Stimulated activated CD4-positive, alpha-beta T cell treated with anti-CD3 and anti-CD28 coated beads, Interleukin-15, amount 100 ng/mL, for 24 hours (primary cell): ENCODE data around the gene ANOS1.
"Not testable (repeated sequence)": the region's sequence is repeated elsewhere in the genome, so short reads cannot be mapped to it uniquely, and the experiment has no call there.

ENCODE experiments used
- DNase-seq: peaks from one replicate; pipeline ENCODE4 v3.0.0-alpha.2; 2020

The ANOS1 gene

DNA sequence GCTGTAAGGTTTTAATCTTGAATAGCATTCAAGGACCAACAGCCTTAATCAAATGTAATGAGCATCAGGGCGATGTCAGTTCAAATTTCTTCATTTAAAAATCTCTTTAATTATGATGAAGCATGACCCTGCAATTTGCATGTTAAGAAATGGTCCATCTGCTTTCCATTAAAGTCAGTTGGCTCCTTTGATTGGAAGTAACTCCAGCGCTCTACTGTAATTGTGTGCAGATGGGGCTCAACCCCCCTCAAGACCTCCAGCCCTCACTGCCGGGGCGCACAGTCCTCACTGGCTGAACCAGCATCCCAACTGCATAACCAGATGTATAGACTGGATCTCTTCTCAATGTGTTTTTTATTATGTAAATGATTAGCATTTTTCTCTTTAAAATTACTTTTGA lies 140.4 kb downstream of the ANOS1 start:
- DNase-seq = no peak

DNA sequence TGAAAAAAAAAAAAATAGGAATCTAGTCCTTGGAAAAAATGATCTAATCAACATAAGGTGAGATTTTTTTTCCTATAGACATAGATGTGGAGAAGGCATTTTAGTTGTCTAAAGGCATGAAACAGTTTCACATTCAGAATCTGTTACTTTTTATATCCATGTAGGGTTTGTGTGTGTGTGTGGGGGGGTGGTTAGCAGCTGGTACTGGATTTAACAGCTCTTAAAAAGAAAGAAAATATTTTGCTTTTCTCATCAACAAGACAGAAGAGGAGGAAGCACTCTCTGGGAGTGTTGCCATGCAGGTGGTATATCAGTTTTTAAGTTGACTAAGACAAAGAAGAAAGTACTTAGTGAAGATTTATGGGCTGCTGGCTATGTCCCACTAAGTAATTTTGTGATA lies 145.0 kb downstream of the ANOS1 start:
- DNase-seq = no peak

DNA sequence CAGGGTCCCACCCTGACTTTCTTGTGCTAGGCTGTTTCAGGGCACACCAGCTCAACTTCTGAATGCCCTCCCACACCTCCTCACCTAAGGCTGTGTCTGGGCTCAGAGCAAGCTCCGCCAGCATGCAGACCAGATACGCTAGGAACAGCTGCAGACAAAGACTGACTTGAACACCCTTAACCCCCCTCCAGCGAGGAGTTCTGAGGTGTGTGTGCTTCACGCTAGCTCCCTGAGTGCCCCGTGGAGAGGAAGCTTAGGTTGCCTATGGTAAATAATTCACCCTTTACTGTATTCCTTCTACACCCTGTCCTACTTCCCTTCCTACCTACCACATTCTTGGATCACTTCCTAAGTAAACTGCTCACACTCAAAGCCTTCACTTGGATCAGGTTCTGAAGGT lies 152.3 kb downstream of the ANOS1 start:
- no peak for DNase-seq

DNA sequence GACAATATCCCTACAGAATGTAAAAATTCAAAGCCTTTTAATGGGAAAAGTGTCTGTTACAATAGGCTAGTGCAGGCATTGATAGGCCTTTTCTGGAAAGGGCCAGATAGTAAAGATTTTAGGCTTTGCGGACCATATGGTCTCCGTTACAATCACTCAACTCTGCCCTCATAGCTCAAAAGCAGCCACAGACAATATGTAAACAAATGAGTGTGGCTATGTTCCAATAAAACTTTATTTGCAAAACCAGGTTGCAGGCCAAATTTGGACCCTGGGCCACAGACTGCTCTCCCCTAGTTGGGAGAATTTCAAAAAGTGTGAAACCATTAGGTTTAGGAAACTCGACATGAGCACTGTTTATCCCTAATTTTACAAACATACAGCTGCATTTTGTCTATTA lies 155.1 kb downstream of the ANOS1 start:
- no peak for DNase-seq

DNA sequence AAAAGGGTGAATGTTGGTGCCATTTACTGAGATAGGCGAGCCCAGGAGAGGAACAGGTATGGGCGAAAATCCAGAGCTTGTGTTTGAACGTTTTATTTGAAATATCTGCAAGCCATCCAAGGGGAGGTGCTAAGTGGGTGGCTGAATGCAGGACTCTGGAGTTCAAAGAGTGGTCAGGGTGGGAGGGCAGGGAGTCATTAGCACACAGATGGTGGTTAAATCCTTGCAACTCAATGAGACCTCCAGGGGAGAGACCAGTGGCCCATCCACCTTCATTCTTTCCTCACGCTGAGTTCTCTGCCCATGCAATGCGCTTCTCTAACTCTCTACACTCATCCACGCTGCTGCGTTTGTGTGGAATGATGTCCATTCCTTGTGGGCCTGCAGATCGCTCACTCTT lies 166.2 kb downstream of the ANOS1 start:
- DNase-seq = no peak

DNA sequence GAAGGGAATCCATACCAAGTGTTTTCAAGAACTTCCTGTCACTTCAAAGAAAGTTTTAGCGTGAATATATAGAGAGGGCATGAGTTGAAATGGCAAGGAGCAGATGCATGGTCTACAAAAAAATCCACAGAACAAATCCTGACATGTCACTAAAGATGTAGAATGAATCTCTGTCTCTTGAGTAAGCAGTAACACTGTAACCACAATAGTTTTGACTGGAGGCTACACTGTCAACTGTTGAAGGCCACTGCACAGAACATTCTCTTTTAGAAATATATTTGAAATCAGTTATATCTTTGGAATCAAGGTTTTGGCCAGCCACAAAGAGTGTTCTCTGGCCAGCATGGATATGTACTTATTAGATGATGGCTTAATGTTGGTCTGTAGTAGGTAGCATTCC lies 183.5 kb downstream of the ANOS1 start:
- DNase-seq = no peak

DNA sequence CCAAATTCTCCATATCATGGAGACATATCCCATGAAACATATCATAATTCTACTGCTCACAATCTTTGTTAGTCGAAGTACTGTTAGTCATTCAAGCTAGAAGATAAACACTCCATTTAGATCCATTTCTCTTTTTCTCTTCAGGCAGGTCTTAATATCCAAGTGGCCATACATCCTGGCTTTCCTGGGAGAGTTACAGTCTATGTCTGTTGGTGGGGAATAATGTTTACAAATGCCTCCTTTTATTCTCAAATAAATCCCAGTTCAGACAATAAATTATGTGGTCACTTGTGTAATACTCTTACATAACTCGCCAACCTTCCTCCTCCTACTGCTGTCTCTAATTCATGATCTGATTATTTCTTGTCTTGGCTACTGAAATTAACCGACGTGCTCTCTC lies 185.2 kb downstream of the ANOS1 start:
- DNase-seq = no peak

DNA sequence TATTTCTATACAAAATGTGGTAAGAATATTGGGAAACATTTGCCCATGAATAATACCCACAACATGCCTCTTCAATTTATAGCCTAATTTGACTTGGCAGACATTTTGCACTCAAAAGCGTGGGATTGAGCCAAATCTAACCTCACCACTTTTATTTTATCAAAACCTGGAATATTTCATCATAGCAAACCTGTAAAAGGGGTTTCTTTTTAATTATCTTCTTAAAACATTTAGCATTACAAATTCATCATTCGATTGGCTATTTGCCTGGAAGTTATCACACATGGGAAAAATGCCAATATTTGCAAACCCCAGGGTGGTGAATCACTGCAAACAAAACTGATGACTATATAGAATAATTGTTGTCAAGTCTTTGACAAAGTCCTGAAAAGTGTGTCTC lies 211.1 kb downstream of the ANOS1 start:
- no peak for DNase-seq

DNA sequence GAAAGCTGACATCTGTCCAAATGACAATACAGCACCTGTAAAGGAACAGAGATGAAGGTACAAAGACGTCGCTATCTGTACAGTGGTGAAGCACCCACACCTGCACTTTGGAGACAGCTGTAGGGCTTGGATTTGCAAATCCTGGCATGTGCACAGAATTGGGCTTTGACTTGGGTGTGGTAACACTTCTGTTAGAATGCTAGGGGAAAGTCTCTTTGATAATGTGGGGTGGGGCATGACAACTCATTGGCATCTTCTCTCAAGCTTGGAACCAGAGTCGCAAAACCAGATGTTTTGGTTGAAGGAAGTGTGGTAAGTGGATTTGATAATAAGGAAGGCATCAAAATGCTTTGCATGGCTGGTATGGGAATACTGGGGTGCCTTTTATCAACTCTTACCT lies 211.8 kb downstream of the ANOS1 start:
- DNase-seq = no peak

DNA sequence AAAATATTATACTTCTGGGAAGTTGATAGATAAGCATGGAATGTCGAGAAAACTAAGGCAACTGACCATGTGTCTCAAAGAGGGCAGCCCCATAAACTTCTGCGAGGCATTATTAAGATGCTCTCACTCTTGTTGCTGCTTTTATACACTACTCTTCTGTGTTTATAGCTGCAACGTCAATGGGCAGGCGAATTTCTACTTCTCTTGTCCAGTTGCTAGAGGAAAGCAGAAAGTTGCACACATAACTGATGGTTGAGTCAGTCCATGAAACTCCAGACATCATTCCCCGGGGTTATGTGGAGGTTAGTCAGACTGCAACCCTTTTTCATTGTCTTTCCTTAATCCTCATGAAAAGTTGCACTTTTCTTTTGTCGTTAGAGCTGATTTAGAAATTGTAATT lies 227.5 kb downstream of the ANOS1 start:
- no peak for DNase-seq

DNA sequence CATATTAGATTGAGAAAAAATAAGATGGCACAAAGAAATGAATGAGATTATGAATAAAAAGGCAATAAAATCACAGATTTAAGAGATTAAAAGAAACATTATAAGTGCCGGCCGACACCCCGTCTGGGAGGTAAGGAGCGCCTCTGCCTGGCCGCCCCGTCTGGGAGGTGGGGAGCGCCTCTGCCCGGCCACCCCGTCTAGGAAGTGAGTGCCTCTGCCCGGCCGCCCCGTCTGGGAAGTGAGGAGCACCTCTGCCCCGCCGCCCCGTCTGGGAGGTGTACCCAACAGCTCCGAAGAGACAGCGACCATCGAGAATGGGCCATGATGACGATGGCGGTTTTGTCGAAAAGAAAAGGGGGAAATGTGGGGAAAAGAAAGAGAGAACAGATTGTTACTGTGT lies 229.8 kb downstream of the ANOS1 start:
- not testable (repeated sequence) for DNase-seq

DNA sequence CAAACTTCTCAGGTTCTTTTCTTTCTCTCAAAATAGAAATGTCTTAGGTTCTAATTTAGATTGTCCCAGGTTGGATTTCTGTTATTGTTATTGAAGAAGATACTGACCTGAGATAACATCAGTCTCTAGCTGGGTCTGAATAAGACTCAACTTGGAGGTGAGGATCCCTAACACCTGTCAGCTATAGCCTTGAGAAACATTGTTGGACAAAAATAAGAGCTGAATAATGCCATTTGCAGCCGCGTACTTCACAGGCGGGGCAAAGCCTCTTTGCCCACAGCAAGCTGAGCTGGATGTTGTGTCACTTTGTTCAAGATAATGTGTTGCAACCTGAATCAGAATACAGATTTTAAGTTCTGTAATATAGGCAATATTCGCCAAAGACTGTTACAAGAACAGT lies 231.7 kb downstream of the ANOS1 start:
- no peak for DNase-seq

DNA sequence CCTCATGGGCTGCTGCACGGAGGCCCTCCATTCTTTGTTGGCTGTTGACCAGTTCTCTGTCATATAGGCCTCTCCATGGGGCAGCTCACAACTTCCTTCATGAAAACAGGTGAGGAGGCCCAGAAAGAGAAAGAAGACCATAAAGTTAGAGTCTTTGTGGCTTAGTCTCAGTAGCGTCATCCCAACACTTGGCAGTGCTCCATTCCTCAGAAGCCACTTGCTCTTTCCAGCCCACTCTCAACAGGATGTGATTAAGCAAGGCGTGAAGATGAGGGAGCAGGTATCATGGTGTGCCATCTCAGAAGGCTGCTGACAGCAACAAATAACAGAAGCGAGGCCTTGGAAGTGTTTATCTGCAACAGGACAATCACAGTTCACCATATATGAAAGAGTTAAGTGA lies 236.9 kb downstream of the ANOS1 start:
- DNase-seq = not testable (repeated sequence)

DNA sequence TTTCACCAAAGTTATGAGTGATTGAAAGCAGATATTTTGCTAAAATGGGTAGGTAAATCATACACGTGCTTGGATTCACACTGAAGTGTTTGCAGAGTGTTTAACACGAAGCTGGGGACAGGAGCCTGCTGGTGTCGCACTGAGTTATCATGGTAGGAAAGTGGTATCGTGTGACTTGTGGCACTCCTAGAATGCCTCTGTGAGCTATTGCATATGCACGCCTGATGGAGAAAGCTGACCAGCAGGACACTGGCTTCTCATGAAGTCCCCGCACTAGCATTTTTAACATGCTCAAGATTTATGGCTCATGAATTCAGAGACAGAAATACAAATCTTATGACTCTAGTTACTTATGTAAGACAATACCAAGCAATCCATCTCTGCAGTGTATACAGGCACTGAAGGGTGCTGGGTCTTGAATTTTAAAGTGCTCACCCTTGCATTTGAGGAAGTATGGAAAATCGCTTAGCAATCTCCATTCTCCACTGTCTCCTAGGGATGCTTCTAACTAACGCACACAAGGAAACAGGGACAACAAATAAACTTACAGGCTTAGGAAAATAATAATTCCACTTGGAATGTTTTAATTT lies 247.5 kb downstream of the ANOS1 start:
- no peak for DNase-seq
